Measurements from ENCODE around the gene TFB1M. TPM values are rescaled to one million over a fixed set of nuclear protein-coding genes. Genes with fewer than 3 reads are reported as not detected.

The TFB1M gene
- total RNA-seq, 1 experiment from 2014 or later = 31.0 TPM

DNA sequence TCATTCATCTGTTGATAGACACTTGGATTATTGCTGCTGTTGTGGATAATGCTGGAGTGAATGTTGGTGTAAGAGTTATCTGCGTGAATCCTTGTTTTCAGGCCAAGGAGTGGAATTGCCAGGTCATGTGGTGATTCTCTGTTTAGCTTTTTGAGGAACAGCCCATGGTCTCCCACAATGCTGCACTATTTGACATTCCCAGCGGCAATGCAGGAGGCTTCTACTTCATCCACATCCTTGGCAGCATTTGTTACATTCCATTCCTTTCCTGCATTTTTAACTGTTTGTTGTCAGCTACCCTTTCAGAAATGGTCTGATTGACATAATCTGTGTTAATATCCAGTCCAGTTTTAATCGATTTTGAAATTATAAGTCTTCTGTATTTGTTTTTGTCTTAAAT lies 102.2 kb downstream of the TFB1M start:
- no TSS peak for BruUV-seq (replicated peaks)
- no peaks in the 10 kb centered on the region for H3K4me1 Mint-ChIP-seq (ENCODE audit: insufficient read depth, unreplicated experiment)
- H3K4me3 Mint-ChIP-seq (ENCODE audit: unreplicated experiment) = no peak overlapping the region
- no peak overlapping the region for H3K27ac Mint-ChIP-seq (ENCODE audit: low read depth, unreplicated experiment)
- no peak for DNase-seq (ENCODE audit: unreplicated experiment)
- CTCF ChIA-PET = no interaction called here
- POLR2A ChIA-PET = no interaction called here
- no peak for TF ChIP-seq CTCF (IDR thresholded peaks at IDR 0.05; ENCODE audit: unreplicated experiment)
- intact Hi-C loops (cut with micrococcal nuclease) = no loop called here
- no peaks in the 10 kb centered on the region for H3K36me3 Mint-ChIP-seq (ENCODE audit: insufficient read depth, unreplicated experiment)
- H3K9me3 Mint-ChIP-seq (ENCODE audit: unreplicated experiment) = no peaks in the 10 kb centered on the region
- no peaks in the 10 kb centered on the region for H3K27me3 Mint-ChIP-seq (ENCODE audit: insufficient read depth, unreplicated experiment)

DNA sequence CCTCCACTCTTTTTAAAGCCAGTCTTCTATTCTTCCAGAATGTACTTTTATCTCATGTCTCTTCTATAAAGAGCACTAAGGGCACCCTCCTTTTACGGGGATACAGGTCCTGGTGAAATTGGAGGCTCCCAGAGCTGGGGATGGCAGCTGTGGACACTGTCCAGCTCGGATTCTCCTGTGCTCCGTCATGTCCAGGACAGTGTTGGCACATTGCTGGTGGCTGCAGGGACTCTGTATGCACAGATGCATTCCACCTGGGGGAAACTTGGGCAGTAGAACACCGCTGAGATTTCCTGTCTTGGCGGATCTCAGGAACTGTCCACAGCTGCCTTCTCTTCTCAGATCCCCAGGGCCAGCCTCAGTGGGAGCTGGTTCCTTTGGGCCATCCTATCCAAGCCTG lies 107.1 kb downstream of the TFB1M start:
- H3K27ac Mint-ChIP-seq (ENCODE audit: low read depth, unreplicated experiment) = no peak overlapping the region
- H3K4me1 Mint-ChIP-seq (ENCODE audit: insufficient read depth, unreplicated experiment) = no peaks in the 10 kb centered on the region
- no peaks in the 10 kb centered on the region for H3K9me3 Mint-ChIP-seq (ENCODE audit: unreplicated experiment)
- TF ChIP-seq CTCF (IDR thresholded peaks at IDR 0.05; ENCODE audit: unreplicated experiment) = no peak
- no peaks in the 10 kb centered on the region for H3K27me3 Mint-ChIP-seq (ENCODE audit: insufficient read depth, unreplicated experiment)
- POLR2A ChIA-PET = interaction anchor here (1.1 to 2.5 kb wide), 2 partner anchors 17 kb away, joined by 3 to 7 read pairs; no protein-coding TSS in a partner anchor
- CTCF ChIA-PET = no interaction called here
- H3K36me3 Mint-ChIP-seq (ENCODE audit: insufficient read depth, unreplicated experiment) = no peaks in the 10 kb centered on the region
- intact Hi-C loops (cut with micrococcal nuclease) = no loop called here
- no TSS peak for BruUV-seq (replicated peaks)
- H3K4me3 Mint-ChIP-seq (ENCODE audit: unreplicated experiment) = no peak overlapping the region
- no peak for DNase-seq (ENCODE audit: unreplicated experiment)

Other genes starting within 250 kb of the TFB1M start
- not detected in 2 replicates for gene CLDN20, start 50.5 kb downstream of the TFB1M start, total RNA-seq (2022)
- not detected in 2 replicates for gene NOX3, start 141.4 kb upstream of the TFB1M start, total RNA-seq (2022)